SIG-M5 (cell line): ENCODE data around the gene COG5.
"Not testable (repeated sequence)": the region's sequence is repeated elsewhere in the genome, so short reads cannot be mapped to it uniquely, and the experiment has no call there.

Source experiments
- DNase-seq: peaks from one replicate; lab custom pipeline; 2025; lab: John Stamatoyannopoulos, UW

The COG5 gene

DNA sequence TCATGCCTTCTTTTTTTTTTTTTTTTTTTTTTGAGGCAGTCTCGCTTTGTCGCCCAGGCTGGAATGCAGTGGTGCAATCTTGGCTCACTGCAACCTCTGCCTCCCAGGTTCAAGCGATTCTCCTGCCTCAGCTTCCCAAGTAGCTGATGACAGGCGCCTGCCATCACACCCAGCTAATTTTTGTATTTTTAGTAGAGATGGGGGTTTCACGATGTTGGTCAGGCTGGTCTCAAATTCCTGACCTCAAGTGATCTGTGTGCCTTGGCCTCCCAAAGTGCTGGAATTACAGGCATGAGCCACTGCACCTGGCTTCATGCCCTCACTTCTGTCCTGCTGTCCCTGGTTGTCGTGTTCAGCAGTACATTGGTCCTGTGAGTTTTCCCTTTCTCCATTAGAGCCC is 342.9 kb downstream of the COG5 start:
- not testable (repeated sequence) for DNase-seq

DNA sequence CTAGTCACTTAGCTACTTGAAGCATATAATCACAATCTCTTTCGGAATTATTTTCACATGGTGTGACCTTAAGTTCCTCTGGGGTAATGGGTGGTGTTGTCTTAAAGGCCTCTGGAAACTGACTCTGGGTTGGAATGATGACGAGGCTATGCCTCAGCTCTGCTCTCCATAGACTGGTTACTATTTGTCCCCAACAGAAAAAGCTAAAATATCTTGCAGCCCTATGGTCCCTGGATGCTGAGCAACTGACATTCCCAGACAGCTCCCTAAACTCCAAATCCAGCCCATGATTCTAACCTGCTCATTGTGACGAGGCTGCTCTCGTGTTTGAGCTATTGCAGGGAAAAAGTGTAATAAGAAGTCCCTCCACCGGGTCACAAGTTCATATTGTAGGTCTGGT is 343.4 kb downstream of the COG5 start:
- DNase-seq: no peak

DNA sequence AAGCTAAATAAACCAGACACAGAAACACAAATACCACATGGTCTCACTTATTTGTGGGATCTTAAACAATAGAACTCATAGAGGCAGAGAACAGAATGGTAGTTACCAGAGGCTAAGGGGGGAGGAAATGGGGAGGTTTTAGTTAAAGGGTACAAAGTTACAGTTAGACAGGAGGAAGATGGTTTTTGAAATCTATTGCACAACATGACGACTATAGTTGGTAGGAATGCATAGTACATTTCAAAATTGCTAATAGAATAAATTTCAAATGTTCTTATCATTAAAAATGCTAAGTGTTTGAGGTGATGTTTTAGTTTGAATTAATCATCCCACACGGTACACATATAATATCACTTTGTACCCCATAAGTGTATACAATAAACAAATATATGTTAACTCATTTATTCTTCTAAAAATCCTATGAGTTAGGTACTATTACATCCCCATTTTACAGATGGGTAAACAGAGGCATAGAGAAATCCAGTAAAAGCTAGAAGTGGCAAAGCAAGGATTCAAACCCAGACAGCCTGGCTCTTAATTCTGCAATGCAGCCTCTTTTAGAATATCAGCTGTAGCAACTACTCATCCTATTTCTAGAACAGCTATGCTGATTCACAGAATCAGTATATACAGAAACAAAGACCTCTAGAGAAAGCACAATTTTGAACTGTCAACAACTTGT is 344.0 kb downstream of the COG5 start:
- no peak for DNase-seq

DNA sequence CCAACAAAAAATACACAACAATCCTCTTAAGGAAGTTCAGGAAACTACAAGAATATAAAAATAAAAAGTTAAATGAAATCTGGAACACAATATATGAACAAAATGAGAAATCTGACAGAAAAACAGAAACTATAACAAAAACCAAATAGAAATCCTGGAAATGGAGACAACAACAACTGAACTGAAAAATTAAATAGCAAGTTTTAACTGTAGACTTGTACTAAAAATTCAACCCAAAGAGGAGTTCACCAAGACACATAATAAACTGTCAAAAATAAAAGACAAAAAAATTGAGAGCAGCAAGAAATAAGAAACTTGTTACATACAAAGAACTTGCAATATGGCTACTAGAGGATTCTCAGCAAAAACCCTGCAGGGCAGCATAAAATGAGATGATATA is 349.8 kb downstream of the COG5 start:
- no peak for DNase-seq

DNA sequence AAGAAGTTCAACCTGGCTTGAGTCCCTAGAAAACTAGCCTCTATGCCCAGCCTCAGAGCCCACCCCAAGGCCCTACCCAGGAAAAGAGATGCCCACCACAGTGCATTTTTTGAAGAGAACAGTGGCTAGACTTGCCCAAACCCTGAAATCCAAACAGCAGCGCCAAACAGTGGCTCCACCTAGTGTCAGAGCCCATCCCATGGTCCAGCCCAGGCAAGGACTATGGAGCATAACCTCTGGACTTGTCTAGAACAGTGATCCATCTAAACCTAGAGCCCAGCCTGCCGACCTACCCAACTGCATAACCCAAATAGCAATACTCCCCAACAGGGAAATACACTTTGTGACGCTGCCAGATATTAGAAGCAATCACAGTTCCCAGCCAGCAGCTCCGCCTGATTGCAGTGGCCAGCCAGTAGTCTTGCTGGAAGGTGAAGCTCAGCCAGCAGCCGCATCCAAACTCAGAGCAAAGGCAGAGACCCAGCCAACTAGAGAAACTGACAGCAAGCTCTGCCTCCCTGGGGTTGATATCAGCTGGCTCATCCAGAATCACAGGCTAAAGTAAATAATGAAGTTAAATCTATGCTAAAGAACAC is 350.4 kb downstream of the COG5 start:
- DNase-seq: no peak

DNA sequence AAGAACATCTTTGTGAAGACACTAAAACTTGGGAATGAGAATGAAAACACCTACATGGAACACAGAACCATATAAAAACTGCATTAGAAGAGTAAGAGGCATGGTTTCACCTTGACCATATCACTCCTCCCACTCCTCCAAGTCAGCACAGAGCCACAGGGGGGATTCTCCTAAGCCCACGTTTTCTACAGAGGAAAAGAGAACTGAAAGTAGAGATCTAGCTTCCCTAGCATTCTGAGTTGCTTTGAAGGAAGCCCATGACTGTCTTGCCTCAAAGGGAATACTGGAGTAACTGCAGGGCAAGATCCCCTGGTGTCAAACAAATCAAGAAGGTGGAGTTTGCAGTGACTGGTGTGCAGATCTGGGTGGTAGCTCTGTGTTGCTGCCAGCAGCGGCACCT is 351.0 kb downstream of the COG5 start:
- no peak for DNase-seq

DNA sequence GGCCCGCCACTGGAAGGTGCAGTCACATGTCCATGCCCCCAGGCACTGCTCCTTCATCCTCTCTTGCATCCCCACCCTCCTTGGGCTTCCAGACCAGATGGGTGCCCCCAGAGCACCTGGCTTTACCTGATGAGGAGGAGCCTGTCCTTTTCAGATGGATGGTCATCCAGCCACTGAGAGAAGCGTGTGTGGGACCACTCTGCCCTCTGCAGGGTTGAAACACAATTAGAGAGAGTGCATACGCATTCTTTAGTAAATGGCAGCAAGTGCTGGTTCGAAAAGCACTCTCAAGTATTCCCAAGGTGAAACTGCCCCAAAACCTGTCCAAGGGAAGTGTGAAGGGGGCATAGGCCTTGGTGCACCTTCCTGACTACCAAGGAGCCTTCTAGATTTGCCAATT is 353.3 kb downstream of the COG5 start:
- DNase-seq: no peak

DNA sequence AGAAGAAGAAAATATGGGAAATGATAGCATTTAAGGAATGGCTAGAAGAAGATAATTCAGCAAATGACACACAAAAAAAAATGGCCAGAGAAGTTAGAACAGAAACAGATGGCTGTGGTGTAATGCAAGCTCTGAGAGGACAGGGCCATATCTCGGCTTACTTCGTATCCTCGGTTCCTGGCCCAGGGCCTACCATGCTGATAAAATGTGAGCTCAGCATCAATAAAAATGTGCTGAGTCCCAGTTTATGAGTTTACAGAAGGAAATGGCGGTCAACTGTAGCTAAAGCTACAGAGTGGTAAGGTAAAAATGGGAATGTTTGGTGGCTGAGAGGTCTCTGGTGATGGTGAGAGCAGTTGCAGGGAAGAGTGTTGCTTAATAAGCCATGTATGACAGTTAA is 354.2 kb downstream of the COG5 start:
- DNase-seq: no peak

DNA sequence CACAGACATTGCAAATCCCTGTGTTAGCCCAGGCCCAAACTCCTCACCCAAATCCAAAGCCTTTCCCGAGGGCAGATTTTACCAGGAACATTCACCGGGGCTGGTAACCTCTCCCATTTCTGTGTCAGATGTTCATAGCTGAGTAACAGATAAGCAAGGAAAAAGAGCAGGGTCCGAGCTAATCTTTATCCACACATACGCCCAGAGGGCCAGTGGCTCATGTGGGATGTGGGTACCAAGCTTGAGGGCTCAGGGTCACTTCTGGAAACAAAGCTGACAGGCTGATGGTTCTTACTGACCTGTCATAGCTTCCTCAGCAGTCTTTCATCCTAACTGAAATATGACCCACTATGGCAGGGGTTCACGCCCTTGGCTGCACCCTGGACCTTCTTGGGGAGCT is 355.2 kb downstream of the COG5 start:
- no peak for DNase-seq

DNA sequence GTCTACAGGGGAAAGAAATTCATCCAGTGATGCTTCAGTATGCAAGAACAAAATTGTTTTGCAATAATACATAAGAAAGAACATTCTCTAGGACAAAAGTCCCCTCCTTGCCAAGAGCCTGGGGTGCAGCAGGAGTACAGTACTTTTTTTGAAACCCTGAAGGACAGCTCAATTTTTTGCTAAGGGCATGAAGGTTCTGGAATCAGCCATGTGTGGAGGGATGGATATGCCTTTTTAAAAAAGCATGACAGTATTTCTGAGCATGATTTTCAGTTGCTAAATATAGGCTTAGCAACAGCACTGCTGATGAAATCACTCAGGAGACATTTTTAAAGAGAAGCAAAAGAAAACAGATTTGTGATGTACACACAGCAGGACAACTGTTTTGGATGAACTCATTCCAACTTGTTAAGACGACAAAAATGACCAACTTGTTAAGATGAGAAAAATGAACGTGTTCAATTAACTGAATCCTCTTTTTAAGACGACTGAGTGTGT is 355.6 kb downstream of the COG5 start:
- DNase-seq: no peak

DNA sequence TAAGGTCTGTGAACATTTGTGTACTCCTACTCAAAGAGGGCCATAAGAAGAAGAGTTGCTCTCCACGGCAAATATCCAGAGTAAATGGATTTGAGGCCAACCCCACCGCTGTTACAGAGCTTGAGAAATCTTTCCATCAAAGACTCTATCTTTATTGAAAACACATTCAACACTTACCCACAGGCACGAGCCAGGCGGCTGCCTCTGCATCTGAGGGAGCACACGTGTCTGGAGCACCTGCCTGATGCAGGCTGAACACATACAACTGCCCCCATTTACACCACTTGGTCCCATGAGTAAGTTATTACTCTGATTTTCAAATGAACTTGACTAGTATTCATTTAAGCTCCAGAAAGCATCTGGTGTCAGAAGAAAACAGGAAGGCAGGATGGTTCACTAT is 356.3 kb downstream of the COG5 start:
- DNase-seq: no peak

DNA sequence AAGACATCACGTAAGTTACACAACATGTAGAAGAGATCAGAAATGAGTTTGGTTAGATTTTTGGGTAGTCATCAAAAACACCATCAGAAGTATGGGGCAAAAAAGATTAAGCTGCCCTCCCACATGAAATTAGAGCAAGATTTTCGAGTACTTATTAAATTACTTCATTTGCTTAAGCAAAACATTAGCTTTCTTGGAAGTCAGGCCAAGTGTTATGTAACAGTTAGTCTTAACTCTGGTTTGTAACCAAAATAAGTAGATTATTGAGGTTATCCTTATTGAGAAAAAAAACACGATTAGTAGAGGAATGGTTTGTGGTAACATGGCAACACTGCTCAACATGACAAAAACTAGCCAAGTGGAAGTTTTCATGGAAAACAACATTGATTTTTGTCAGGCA is 357.0 kb downstream of the COG5 start:
- DNase-seq: no peak

DNA sequence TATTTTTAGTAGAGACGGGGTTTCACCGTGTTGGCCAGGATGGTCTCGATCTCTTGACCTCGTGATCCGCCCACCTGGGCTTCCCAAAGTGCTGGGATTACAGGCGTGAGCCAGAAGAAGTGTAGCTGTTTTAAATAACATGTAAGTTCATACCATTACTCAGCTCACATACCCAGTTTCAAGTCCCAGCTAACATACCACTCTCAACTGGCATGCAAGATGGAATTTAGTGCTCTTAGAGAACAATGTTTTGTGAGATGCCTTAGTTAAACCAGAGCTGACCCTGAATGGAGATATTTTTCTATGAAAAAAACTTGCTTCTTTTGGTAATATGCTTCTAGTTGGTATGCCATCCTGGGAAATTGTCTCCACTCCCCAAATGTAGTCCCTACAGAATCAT is 357.6 kb downstream of the COG5 start:
- no peak for DNase-seq

DNA sequence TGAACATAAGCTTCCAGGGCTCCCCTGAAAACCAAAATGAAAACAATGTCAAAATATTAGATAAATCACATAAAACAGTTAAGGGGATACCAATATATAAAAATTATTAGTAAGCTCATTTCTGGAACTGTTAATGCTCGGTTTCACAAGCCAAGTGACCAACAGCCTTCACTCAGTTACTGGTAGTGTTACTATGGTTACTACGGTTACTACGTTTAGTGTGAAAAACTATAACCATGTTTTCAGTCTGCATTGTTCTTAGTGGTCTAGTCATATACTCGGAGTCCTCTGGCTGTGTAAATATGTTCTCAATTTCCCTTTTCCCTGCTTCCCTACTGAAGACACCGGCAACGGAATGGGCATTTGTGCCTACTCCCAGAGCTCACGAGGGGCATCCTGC is 360.1 kb downstream of the COG5 start:
- DNase-seq: no peak

DNA sequence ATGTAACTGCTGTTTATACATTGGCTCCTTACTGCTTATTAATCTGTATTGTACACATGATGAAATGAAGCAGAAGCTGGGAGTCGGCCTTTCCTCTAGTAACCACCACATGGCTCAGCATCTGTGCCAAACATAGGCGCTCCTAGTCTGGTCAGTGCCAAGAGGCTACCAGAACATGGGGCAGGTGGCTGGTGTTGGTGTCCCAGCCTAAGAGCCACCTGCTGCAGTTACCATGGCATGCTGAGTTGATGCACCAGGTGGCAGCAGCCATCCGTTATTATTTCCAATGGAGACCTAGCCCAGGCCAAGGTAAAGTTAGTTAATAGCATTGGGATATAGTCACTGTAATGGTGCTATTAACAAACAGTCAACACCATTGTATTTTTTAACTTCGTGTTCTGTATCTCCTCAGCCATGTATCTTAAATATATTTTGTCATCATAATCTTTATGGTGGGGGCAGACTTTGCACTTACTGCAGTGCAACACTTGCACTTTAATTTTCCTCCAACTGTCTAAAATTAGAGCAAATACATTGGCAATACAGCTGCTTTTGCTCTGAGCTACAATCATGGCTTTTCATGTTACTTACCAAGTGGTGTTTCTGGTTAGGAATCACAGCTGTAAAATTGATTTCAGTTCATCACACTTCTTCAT is 361.8 kb downstream of the COG5 start:
- DNase-seq: no peak

DNA sequence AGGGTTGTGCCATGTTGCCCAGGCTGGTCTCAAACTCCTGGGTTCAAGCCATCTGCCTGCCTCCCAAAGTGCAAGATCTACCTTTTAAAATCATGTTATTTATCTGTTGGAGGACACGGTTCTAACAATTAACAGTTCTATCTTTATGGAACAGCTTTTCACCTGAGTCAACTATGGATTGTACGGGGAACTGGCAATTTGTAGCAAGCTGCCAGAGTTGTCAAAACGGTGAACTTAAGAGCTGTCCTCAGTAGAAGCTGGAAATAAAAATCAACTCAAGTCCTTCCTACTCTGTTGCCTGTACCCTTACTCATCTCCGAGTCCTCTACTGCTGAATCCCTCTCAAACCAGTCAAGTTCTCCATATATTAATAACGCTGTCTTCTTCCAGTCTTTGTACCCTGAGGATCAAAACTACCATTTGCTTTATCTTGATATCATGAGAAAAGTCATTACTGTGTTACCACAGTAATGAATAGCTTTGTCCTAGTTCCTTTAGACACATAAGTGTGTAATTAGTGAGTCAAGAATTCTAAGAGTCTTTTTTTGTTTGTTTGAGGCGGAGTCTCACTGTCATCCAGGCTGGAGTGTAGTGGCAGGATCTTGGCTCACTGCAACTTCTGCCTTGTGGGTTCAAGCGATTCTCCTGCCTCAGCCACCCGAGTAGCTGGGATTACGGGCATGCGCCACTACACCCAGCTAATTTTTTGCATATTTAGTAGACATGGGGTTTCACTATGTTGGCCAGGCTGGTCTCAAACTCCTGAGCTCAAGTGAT is 366.7 kb downstream of the COG5 start:
- no peak for DNase-seq

DNA sequence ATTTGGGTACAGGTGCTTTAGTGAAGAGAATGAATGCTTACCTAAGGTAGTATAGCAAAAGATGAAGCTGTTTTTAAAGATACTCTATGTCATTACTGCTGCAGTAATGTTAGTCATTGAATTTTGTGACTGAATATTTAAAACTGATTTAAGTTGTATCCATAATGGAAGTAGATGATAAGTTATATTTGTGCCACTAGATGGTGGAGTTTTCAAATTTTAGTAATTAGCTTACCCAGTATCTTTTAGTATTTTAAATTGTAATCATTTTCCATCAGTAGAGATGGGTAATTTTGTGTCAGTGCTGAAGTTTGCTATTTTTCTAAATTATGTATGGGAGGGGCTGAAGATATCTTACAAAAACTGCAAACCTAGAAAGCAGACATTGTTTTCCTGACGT is 369.7 kb downstream of the COG5 start:
- no peak for DNase-seq

DNA sequence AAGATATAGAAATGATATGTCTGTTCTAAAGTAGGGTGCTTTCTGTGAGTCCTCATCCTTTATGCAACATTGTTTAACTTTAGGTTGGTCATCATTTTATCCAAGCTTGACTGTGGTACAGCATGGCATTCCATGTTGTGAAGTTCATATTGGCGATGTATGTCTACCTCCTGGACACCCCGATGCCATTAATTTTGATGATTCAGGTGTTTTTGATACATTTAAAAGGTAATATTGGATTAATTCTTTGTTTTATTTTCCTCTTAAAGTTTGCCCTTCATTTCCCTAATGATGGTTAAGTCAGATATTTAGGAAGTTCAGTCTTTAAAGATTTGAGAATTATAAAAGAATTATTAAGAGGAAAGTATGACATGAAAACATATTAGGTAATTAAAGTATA is 373.6 kb downstream of the COG5 start:
- no peak for DNase-seq

DNA sequence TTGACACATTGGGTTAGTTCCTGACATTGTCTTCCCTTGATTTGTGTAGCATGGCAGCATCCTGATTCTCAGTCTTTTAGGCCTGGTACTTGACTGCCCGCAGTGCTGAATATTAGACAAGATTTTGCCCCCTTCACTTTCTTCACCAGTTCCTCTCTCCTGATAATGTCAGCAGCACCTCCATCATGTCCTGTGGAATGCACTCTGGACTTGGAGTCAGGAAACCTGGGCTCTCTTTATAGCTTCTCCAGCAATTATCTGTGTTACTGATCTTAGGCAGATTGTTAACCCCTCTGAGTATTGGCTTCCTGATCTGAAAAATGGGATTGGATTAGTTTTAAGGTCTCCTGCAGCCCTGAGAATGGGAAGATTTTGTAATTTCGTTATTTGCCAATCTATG is 375.9 kb downstream of the COG5 start:
- DNase-seq: no peak

DNA sequence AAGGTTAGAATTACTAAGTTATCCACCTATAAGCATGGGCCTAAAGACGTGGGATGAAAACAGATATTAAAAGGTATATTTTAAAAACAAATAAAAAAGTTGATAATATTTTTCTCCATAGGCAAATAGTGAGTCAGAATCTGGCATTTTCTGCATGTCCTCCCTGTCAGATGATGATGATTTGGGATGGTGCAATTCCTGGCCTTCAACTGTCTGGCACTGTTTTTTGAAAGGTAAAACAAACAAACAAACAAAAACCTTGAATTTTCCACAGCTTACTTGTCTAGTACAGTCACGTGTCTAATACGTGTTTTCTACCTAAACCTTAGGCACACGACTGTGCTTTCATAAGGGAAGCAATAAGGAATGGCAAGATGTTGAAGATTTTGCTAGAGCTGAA is 377.5 kb downstream of the COG5 start:
- DNase-seq: no peak

DNA sequence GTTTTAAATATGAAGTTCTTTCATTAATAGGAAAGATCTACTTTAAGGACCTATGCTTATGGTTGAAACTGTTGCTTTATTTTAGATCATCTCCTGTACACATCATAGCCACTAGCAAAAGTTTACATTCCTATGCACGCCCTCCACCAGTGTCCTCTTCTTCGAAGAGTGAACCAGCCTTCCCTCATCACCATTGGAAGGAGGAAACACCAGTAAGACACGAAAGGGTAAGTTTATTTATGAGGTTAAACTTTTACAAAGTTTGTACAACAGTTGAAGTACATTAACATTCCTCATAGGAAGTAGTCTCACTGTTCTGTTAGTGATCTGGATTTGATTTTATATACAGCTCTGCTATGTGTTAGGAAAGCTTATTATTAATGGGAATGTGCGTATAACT is 378.0 kb downstream of the COG5 start:
- no peak for DNase-seq

DNA sequence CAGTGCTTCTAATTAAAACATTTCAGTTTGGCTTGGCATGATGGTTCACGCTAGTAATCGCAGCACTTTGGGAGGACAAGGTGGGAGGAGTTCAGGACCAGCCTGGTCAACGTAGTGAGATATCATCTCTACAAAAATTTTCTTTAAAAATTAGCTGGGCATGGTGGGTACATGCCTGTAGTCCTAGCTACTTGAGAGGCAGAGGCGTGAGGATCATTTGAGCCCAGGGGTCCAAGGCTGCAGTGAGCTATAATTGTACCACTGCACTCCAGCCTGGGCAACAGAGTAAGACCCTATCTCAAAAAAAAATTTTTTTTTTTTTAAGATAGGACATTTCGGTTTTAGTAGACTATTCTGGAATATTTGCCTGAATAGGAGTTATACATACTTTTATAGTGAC is 382.5 kb downstream of the COG5 start:
- no peak for DNase-seq

DNA sequence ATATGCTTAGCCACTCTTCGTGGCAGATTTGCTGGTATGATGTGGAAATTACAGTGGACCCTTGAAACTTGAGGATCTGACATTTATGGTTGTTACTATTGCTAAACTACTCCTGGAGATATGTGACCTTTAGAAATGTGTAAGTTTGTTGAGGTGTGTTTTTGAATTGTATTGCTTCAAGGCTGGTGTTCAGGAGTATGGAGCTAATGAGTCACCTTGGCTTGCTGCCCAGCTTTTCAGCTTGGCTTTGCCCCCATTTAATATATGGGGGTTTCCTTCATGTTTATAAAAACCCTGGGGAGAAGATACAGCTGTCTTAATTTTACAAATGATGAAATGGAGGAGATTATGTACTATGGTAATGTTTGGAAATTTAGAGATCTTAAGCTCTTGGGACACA is 383.3 kb downstream of the COG5 start:
- DNase-seq: no peak
